Neural cell (in vitro differentiated cells): ENCODE results near the gene PPM1H.

ENCODE experiments used
- CTCF ChIP-seq: fragments of 450-650 bp; IDR thresholded peaks from 2 replicates; pipeline ENCODE4 v1.5.1; 2014; ENCODE audit warnings: antibody characterized with exemption, mild to moderate bottlenecking, moderate library complexity; ENCODE audit not compliant: poor library complexity, severe bottlenecking
- EZH2 ChIP-seq: fragments of 200-600, 300-800 bp; shearing (Covaris generic), sonication (generic); IDR thresholded peaks from 2 replicates; pipeline ENCODE4 v1.6.1; 2014; ENCODE audit warnings: antibody characterized with exemption, low read length, borderline replicate concordance, mild to moderate bottlenecking; ENCODE audit not compliant: insufficient read depth, poor library complexity, severe bottlenecking

GRCh38 chr12:62693376-62694050 lies 241.4 kb downstream of the PPM1H start:
- TF ChIP-seq EZH2 (no peak), CTCF (no peak)
